Nephron progenitor cell (in vitro differentiated cells): ENCODE measurements around the gene IL1RL2.

ENCODE experiments used
- DNase-seq: peaks from one replicate; pipeline ENCODE4 v3.0.0; 2021
- H3K27ac Mint-ChIP-seq: 2 replicates; pipeline ENCODE4 v1.8.0; 2021; ENCODE audit warnings: mild to moderate bottlenecking, moderate library complexity, mixed read lengths
- H3K27me3 Mint-ChIP-seq: 2 replicates; pipeline ENCODE4 v1.8.0; 2021; ENCODE audit warnings: mild to moderate bottlenecking, low read depth, mixed read lengths; ENCODE audit not compliant: poor library complexity
- H3K36me3 Mint-ChIP-seq: 2 replicates; pipeline ENCODE4 v1.8.0; 2021; ENCODE audit warnings: low read depth, mixed read lengths
- H3K4me1 Mint-ChIP-seq: 2 replicates; pipeline ENCODE4 v1.8.0; 2021; ENCODE audit warnings: mixed read lengths
- H3K4me3 Mint-ChIP-seq: 2 replicates; pipeline ENCODE4 v1.8.0; 2021; ENCODE audit warnings: mild to moderate bottlenecking, moderate library complexity, mixed read lengths
- H3K9me3 Mint-ChIP-seq: 2 replicates; pipeline ENCODE4 v1.8.0; 2021; ENCODE audit warnings: mild to moderate bottlenecking, moderate library complexity, mixed read lengths
- TF ChIP-seq, protein P1 (sequence below): fragments of 200-600 bp; sonication (generic); IDR thresholded peaks from 2 replicates; pipeline ENCODE4 v1.5.0; 2021; ENCODE audit warnings: antibody characterized with exemption

IL1RL2 gene

DNA sequence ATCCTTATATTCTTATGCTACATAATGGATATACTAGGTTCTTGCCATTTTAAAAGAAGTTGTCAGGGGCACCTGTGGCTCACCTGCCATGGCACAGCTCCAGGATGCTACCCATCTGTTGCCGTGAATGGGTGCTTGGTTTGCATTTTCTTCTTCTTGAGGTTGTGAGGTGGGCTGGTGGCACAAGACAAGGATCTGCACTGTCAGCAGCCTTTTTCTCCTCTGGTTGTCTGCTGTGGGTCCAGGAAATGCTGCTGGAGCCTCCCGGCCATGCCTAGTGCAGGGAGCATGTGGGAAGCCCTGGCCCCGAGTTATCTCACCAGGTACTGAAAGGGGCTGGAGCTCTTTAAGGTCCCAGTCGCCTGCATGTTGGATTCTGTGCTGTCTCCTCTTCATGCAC is 41.7 kb upstream of the IL1RL2 start:
- no peak overlapping the region for H3K27ac Mint-ChIP-seq
- peaks cover 46% of the 10 kb centered on the region for H3K36me3 Mint-ChIP-seq
- H3K27me3 Mint-ChIP-seq, result peaks cover 16% of the 10 kb centered on the region
- TF ChIP-seq, protein P1, sequence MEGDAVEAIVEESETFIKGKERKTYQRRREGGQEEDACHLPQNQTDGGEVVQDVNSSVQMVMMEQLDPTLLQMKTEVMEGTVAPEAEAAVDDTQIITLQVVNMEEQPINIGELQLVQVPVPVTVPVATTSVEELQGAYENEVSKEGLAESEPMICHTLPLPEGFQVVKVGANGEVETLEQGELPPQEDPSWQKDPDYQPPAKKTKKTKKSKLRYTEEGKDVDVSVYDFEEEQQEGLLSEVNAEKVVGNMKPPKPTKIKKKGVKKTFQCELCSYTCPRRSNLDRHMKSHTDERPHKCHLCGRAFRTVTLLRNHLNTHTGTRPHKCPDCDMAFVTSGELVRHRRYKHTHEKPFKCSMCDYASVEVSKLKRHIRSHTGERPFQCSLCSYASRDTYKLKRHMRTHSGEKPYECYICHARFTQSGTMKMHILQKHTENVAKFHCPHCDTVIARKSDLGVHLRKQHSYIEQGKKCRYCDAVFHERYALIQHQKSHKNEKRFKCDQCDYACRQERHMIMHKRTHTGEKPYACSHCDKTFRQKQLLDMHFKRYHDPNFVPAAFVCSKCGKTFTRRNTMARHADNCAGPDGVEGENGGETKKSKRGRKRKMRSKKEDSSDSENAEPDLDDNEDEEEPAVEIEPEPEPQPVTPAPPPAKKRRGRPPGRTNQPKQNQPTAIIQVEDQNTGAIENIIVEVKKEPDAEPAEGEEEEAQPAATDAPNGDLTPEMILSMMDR, result no peak
- H3K4me3 Mint-ChIP-seq, result no peak overlapping the region
- peaks cover 65% of the 10 kb centered on the region for H3K9me3 Mint-ChIP-seq
- no peak for DNase-seq
- H3K4me1 Mint-ChIP-seq, result peaks cover 27% of the 10 kb centered on the region

DNA sequence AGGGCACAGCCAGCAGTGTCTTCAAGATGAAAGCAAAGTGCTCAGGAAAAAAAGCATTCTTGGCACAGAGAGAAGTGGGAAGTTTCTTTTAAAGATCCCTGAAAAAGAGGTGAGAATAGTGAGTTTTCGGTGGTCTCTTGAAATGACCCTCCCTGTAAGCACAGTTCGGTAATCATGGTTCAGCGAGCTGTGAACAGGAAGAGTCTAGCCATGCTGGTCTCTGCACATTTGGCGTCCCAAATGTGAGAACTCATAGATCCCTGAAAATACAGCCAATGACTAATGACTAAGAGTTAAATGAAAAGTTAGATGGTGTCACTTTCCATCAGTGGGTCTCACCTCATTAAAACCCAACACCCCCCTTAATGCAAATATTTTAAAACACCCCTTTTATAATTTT is 40.9 kb upstream of the IL1RL2 start:
- H3K4me3 Mint-ChIP-seq, result no peak overlapping the region
- H3K27ac Mint-ChIP-seq, result no peak overlapping the region
- TF ChIP-seq, protein P1, result no peak
- peaks cover 10% of the 10 kb centered on the region for H3K27me3 Mint-ChIP-seq
- peaks cover 50% of the 10 kb centered on the region for H3K36me3 Mint-ChIP-seq
- H3K4me1 Mint-ChIP-seq, result peaks cover 20% of the 10 kb centered on the region
- no peak for DNase-seq
- peaks cover 70% of the 10 kb centered on the region for H3K9me3 Mint-ChIP-seq

DNA sequence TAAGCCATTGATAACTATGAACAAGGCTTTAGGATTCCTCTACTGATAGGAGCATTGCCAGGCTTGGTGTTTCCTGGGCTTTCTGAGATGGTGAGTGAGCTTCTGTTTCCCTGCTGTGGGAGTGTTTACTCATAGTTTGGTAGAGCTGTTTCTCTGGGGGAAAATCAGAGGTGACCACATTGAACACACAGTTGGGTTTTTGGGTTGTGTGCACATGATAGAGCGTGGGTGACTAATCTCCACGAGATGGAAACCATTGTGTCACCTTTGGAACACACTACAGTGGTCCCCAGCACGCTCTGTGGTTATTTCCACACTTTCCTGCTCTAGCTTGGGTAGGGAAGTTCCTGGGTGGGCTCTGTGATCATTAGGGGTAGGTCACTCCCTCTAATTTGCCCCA is 38.9 kb upstream of the IL1RL2 start:
- H3K4me3 Mint-ChIP-seq, result no peak overlapping the region
- no peak for DNase-seq

GRCh38 chr2:102149243-102149642 is 37.6 kb upstream of the IL1RL2 start:
- Mint-ChIP-seq H3K27ac (no peak overlapping the region), H3K4me1 (peaks cover 11% of the 10 kb centered on the region), H3K4me3 (no peak overlapping the region), H3K9me3 (peaks cover 63% of the 10 kb centered on the region), H3K27me3 (no peaks in the 10 kb centered on the region), H3K36me3 (peaks cover 54% of the 10 kb centered on the region)
- TF ChIP-seq, protein P1, result no peak
- DNase-seq, result no peak

More for the DNA sequence above, 38.9 kb upstream of the IL1RL2 start:
- Mint-ChIP-seq H3K27me3 (peaks cover 3% of the 10 kb centered on the region), H3K4me1 (peaks cover 15% of the 10 kb centered on the region), H3K36me3 (peaks cover 54% of the 10 kb centered on the region), H3K27ac (no peak overlapping the region), H3K9me3 (peaks cover 74% of the 10 kb centered on the region)
- TF ChIP-seq, protein P1, result no peak

GRCh38 chr2:102149644-102150455 is 37.0 kb upstream of the IL1RL2 start:
- Mint-ChIP-seq H3K27ac (no peak overlapping the region), H3K9me3 (peaks cover 57% of the 10 kb centered on the region), H3K4me3 (no peak overlapping the region), H3K36me3 (peaks cover 49% of the 10 kb centered on the region), H3K27me3 (no peaks in the 10 kb centered on the region), H3K4me1 (peaks cover 11% of the 10 kb centered on the region)
- no peak for DNase-seq
- TF ChIP-seq, protein P1, result no peak

- peak overlapping the region; percentile 47 for H3K27ac Mint-ChIP-seq
- TF ChIP-seq, protein P1, result no peak
- H3K36me3 Mint-ChIP-seq, result peaks cover 15% of the 10 kb centered on the region
- DNase-seq, result no peak
- H3K4me3 Mint-ChIP-seq, result no peak overlapping the region
- H3K9me3 Mint-ChIP-seq, result peaks cover 12% of the 10 kb centered on the region
- H3K27me3 Mint-ChIP-seq, result no peaks in the 10 kb centered on the region
- peaks cover 19% of the 10 kb centered on the region for H3K4me1 Mint-ChIP-seq
Observed at GRCh38 chr2:102154364-102154763, 32.5 kb upstream of the IL1RL2 start.
